ENCODE data around the gene CAMTA1. TPM values are rescaled to one million over a fixed set of nuclear protein-coding genes. Genes with fewer than 3 reads are reported as not detected.

CAMTA1 gene
- total RNA-seq, 2 experiments from 2014 or later = 43.9 to 73.3 TPM

DNA sequence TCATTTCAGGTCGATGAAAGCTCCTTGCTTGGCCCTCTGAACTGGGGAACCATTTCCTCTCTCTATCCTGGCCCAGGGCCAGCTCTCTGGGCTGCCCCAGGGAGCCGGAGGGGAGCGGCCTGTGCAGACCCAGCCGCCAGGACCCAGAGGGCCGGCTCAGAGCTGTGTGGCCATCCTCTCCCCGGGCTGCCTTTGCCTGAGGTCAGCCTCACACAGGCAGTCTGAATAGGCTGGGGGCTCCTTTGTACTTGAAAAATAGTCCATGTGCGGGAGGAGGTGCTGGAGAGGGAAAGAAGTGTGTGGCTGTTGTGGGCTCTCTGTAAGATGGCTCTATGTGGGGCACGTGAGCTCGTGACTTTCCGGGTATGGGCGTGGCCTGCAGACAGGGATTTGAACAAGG is 710.7 kb downstream of the CAMTA1 start:
- H3K4me2 ChIP-seq (ENCODE audit: low read length) = no peak overlapping the region
- BruUV-seq (replicated peaks) = no TSS peak
- intact Hi-C loops (cut with micrococcal nuclease; ENCODE audit: unreplicated experiment) = no loop called here
- H3K4me3 ChIP-seq (ENCODE audit: low read depth, low read length, poor library complexity, severe bottlenecking) = no peak overlapping the region
- H3K9me3 ChIP-seq (ENCODE audit: low read length) = 0 out of 2 replicates have a peak, but pooled peaks cover 5% of the 10 kb centered on the region
- no peaks in the 10 kb centered on the region for H3K36me3 ChIP-seq (ENCODE audit: insufficient read depth, low read length)
- no peaks in the 10 kb centered on the region for H3K4me1 ChIP-seq (ENCODE audit: insufficient read depth, low read length, poor library complexity, severe bottlenecking)
- TF ChIP-seq, protein P1, sequence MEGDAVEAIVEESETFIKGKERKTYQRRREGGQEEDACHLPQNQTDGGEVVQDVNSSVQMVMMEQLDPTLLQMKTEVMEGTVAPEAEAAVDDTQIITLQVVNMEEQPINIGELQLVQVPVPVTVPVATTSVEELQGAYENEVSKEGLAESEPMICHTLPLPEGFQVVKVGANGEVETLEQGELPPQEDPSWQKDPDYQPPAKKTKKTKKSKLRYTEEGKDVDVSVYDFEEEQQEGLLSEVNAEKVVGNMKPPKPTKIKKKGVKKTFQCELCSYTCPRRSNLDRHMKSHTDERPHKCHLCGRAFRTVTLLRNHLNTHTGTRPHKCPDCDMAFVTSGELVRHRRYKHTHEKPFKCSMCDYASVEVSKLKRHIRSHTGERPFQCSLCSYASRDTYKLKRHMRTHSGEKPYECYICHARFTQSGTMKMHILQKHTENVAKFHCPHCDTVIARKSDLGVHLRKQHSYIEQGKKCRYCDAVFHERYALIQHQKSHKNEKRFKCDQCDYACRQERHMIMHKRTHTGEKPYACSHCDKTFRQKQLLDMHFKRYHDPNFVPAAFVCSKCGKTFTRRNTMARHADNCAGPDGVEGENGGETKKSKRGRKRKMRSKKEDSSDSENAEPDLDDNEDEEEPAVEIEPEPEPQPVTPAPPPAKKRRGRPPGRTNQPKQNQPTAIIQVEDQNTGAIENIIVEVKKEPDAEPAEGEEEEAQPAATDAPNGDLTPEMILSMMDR (conservative IDR thresholded peaks at IDR 0.05; ENCODE audit: low read length) = no peak
- no peak for TF ChIP-seq EZH2phosphoT487 (IDR thresholded peaks at IDR 0.05; ENCODE audit: borderline replicate concordance, low read depth, low read length)
- no peaks in the 10 kb centered on the region for H3K79me2 ChIP-seq (ENCODE audit: insufficient read depth, low read depth, low read length)
- no peak for DNase-seq (ENCODE audit: low spot score)
- no peaks in the 10 kb centered on the region for H3K9me2 ChIP-seq (ENCODE audit: insufficient read depth, low read length)
- H2AFZ ChIP-seq (ENCODE audit: low read length) = no peak overlapping the region
- no peaks in the 10 kb centered on the region for H4K20me1 ChIP-seq (ENCODE audit: insufficient read depth, low read length)
- H3K27ac ChIP-seq (ENCODE audit: low read depth, low read length, poor library complexity, severe bottlenecking) = no peak overlapping the region
- ChIA-PET POLR2A (no interaction called here), CTCF (ENCODE audit: unreplicated experiment) (no interaction called here)

DNA sequence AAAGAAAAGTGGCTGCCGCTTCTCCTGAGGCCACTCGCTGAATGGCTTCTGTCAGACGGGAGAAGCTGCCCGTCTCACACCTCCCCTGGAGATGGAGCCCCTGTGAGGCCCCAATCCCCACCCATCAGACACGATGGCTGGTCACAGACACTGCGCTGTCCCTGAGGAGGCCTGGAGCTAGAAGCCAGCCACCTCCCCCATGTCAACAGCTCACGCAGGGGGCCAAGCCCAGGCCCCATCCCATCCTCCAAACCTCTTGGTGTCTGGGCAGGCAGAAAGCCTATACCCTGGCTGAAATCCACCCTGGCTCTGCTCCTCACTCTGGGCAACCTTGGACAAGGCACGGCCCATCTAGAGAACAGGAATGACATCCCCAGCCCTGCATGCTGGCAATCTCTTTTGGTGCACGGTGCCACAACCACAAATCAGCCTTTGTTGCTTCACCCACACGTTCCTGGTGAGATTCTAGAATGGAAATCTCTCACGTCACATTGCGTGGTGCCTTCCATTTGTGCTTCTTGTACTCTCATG is 711.9 kb downstream of the CAMTA1 start:
- ChIA-PET POLR2A (no interaction called here), CTCF (ENCODE audit: unreplicated experiment) (no interaction called here)
- Histone ChIP-seq H3K4me1 (ENCODE audit: insufficient read depth, low read length, poor library complexity, severe bottlenecking) (no peaks in the 10 kb centered on the region), H4K20me1 (ENCODE audit: insufficient read depth, low read length) (no peaks in the 10 kb centered on the region), H3K36me3 (ENCODE audit: insufficient read depth, low read length) (no peaks in the 10 kb centered on the region), H3K27ac (ENCODE audit: low read depth, low read length, poor library complexity, severe bottlenecking) (no peak overlapping the region), H3K9me2 (ENCODE audit: insufficient read depth, low read length) (no peaks in the 10 kb centered on the region), H3K4me2 (ENCODE audit: low read length) (no peak overlapping the region), H2AFZ (ENCODE audit: low read length) (no peak overlapping the region), H3K79me2 (ENCODE audit: insufficient read depth, low read depth, low read length) (no peaks in the 10 kb centered on the region), H3K4me3 (ENCODE audit: low read depth, low read length, poor library complexity, severe bottlenecking) (no peak overlapping the region), H3K9me3 (ENCODE audit: low read length) (0 out of 2 replicates have a peak, but pooled peaks cover 5% of the 10 kb centered on the region)
- intact Hi-C loops (cut with micrococcal nuclease; ENCODE audit: unreplicated experiment) = no loop called here
- no TSS peak for BruUV-seq (replicated peaks)
- no peak for TF ChIP-seq EZH2phosphoT487 (IDR thresholded peaks at IDR 0.05; ENCODE audit: borderline replicate concordance, low read depth, low read length)
- TF ChIP-seq, protein P1 (conservative IDR thresholded peaks at IDR 0.05; ENCODE audit: low read length) = no peak
- no peak for DNase-seq (ENCODE audit: low spot score)

DNA sequence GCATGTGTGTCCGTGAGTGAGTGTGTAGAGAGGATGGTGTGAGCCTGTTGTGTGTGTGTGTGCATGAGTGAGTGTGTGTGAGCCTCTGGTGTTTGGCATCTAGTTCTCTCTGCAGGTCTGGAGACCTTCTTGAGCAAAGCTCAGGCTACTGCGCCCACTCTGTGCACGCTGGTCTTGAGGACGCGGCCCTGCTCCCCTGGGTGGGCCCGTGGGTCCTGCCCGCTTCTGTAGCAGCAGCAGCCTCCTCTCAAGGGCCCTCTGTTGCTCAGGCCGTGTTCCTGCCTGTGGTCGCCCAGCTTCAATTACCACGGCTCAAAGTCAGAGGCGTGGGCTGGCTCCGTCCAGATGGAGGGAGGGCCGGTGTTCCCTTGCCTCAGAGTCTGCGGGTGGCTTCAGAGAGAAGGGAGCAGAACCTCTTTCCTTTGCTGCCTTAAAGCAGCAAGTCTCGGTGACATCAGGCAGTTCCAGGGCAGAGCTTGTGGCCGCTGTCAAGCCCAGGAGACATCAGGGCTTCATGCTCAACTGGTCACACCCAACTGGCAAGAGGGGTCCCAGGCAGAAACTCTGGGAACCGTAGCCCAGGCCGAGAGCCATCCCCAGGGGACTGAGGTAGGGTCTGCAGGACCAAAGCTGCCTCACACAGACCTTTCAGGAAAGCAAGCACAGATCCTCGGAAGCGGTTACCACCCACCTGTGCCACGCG is 715.3 kb downstream of the CAMTA1 start:
- BruUV-seq (replicated peaks) = no TSS peak
- no peak overlapping the region for H3K4me2 ChIP-seq (ENCODE audit: low read length)
- H3K36me3 ChIP-seq (ENCODE audit: insufficient read depth, low read length) = no peaks in the 10 kb centered on the region
- H4K20me1 ChIP-seq (ENCODE audit: insufficient read depth, low read length) = no peaks in the 10 kb centered on the region
- H2AFZ ChIP-seq (ENCODE audit: low read length) = no peak overlapping the region
- no peaks in the 10 kb centered on the region for H3K79me2 ChIP-seq (ENCODE audit: insufficient read depth, low read depth, low read length)
- TF ChIP-seq, protein P1 (conservative IDR thresholded peaks at IDR 0.05; ENCODE audit: low read length) = no peak
- no peak for TF ChIP-seq EZH2phosphoT487 (IDR thresholded peaks at IDR 0.05; ENCODE audit: borderline replicate concordance, low read depth, low read length)
- intact Hi-C loops (cut with micrococcal nuclease; ENCODE audit: unreplicated experiment) = no loop called here
- H3K4me3 ChIP-seq (ENCODE audit: low read depth, low read length, poor library complexity, severe bottlenecking) = no peak overlapping the region
- no peaks in the 10 kb centered on the region for H3K4me1 ChIP-seq (ENCODE audit: insufficient read depth, low read length, poor library complexity, severe bottlenecking)
- ChIA-PET CTCF (ENCODE audit: unreplicated experiment) (no interaction called here), POLR2A (no interaction called here)
- H3K27ac ChIP-seq (ENCODE audit: low read depth, low read length, poor library complexity, severe bottlenecking) = no peak overlapping the region
- H3K9me2 ChIP-seq (ENCODE audit: insufficient read depth, low read length) = no peaks in the 10 kb centered on the region
- DNase-seq (ENCODE audit: low spot score) = no peak
- H3K9me3 ChIP-seq (ENCODE audit: low read length) = 0 out of 2 replicates have a peak, but pooled peaks cover 5% of the 10 kb centered on the region
